ENCODE results near the gene RASL11A.
"Not testable (repeated sequence)": the region's sequence is repeated elsewhere in the genome, so short reads cannot be mapped to it uniquely, and the experiment has no call there.

The RASL11A gene

DNA sequence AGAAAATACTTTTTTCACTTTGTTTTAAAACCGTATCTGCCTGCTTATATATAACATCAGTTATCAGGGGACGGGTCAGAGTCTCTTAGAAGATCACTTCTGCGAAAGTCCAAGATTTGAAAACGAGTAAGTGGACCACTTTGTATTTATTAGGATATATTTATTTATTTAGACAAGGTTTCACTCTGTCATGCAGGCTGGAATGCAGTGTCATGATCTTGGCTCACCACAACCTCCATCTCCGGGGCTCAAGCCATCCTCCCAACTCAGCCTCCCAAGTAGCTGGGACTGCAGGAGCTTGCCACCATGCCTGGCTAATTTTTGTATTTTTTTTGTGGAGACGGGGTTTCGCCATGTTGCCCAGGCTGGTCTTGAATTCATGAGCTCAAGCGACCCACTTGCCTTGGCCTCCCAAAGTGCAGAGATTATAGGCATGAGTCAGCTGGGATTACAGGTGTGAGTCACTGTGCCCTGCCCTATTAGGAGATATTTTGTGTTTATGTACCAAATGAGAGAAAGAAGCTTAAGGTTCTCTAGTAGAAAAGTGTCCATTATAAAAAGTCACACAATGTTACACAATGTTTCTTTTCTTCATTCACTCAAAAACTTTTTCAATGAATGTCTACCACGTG, 39.5 kb downstream of the RASL11A start:
- H3K27ac ChIP-seq, result no peak overlapping the region
- TF ChIP-seq, protein P1, sequence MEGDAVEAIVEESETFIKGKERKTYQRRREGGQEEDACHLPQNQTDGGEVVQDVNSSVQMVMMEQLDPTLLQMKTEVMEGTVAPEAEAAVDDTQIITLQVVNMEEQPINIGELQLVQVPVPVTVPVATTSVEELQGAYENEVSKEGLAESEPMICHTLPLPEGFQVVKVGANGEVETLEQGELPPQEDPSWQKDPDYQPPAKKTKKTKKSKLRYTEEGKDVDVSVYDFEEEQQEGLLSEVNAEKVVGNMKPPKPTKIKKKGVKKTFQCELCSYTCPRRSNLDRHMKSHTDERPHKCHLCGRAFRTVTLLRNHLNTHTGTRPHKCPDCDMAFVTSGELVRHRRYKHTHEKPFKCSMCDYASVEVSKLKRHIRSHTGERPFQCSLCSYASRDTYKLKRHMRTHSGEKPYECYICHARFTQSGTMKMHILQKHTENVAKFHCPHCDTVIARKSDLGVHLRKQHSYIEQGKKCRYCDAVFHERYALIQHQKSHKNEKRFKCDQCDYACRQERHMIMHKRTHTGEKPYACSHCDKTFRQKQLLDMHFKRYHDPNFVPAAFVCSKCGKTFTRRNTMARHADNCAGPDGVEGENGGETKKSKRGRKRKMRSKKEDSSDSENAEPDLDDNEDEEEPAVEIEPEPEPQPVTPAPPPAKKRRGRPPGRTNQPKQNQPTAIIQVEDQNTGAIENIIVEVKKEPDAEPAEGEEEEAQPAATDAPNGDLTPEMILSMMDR (conservative IDR thresholded peaks at IDR 0.05), result no peak
- no peak for TF ChIP-seq ZFX (IDR thresholded peaks at IDR 0.05)

DNA sequence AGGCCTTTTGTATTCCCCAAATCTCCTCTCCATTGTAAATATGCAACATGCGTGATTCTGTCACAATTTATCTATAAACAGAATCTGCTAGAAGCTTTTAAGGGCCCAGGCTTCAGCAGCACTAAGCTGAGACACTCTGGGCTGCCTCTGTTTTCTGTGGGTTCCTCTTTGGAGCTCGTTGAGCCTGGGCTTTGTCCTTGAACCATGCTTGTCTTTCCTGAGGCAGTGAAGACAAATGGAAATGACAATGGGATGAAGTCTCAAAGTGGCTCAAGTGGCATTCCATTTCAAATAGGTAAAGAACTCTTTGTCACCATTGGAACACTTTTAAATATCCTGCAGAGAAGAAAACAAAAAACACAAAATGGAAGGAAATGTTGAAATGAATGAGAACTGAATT, 40.3 kb downstream of the RASL11A start:
- H3K27ac ChIP-seq, result no peak overlapping the region

DNA sequence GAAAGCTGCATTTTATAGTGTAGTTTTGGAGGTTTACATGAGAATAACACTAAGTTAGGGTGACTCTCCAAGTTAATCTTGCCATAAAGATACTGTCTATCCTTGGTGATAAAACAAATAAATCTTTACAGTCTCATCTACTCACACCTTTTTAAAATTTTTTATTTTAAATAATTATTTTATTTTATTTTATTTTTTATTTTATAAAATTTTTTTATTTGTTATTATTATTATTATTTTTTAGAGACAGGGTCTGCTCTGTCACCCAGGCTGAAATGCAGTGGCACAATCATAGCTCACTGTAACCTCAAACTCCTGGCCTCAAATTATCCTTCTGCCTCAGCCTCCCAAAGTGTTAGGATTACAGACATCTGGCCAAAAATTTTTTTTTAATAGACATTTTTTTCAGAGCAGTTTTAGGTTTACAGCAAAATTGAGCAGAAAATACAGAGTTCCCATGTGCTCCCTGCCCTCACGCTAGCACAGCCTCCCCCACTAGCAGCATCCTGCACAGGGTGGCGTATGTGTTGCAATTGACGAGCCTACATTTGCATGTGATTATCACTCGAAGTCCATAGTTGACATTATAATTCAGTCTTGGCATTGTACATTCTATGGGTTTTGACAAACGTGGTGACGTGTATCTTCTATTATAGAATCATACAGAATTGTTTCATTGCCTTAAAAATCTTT, 41.0 kb downstream of the RASL11A start:
- TF ChIP-seq, protein P1 (conservative IDR thresholded peaks at IDR 0.05), result no peak
- TF ChIP-seq ZFX (IDR thresholded peaks at IDR 0.05), result no peak
- no peak overlapping the region for H3K27ac ChIP-seq

More for the DNA sequence above, 40.3 kb downstream of the RASL11A start:
- TF ChIP-seq, protein P1 (conservative IDR thresholded peaks at IDR 0.05), result no peak
- no peak for TF ChIP-seq ZFX (IDR thresholded peaks at IDR 0.05)

DNA sequence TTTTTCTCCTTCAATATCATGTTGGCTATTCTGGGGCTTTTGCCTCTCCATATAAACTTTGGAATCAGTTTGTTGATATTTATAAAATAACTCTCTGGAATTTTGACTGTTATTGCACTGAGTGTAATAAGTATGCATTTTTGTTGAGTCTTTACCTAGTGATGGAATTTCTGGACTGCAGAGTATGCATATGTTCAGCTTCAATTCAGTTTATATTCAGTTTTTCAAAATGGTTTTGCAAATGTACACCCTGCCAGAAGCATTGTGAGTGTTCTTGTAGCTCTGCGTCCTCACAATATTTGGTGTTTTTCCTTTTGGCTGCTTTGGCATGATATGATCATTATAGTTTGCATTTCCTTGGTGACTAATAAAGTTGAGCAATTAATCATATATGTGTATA, 43.1 kb downstream of the RASL11A start:
- no peak overlapping the region for H3K27ac ChIP-seq
- TF ChIP-seq ZFX (IDR thresholded peaks at IDR 0.05), result no peak
- TF ChIP-seq, protein P1 (conservative IDR thresholded peaks at IDR 0.05), result no peak

DNA sequence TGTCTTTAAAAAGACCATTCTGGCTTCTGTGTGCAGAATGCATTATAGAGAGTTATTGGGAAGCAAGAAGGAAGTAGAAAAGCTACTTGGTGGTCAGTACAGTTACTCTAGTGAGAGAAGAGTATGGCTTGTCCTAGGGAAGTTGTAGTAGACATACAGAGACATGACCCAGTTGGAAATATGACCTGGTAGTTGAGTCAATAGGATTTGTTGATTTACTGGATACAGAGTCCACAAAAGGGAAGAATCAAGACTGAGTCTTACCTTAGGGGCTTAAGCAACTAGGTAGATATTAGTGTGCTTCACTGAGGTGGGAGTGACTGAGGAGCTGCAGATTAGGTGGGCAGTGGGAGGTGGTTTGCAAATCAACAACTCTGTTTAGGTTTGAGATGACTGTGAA, 48.8 kb downstream of the RASL11A start:
- no peak overlapping the region for H3K27ac ChIP-seq
- TF ChIP-seq ZFX (IDR thresholded peaks at IDR 0.05), result no peak
- TF ChIP-seq, protein P1 (conservative IDR thresholded peaks at IDR 0.05), result no peak

DNA sequence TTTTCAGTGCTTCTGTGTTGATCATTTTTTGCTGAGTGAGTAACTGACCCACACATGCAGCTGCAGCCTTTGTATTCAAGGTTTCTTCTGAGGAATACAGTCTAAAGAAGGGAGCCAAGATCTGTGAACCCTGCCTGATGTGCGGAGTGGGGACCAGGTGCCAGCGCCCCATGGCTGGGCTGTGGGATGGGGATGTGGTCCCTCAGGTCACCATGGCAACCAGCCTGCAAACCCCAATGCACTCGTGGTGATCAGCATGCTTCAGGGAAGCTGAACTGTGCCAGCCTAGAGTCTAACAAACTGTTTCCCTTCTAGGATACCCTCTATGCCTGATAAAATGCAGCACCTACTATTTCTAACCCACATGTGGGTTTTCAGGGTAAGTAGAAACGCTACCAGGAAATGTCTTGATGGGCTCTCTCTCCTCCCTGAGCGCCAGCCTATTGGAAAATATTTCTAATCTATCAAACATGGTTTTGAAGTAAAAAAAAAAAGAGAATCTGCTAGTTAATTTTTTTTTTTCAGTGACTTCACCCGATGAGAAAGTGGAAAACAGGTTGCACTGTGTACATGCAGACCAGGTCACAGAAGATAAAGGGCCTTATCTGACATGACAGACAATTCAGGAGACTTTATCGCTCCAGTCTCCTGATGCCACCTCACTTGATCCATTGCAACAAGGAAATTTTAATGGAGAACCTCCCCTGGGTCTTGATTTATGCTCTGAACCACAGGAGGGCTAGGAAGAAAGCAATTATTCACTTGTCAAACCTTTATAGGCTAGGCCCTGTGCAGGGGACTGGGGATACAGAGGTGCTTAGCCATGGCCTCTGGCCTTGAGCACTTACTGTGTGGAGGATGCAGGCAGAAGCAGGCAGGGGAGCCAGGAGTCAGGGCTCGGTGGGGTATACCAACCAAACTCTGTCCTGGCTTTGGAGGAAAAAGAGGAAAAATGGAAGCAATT, 51.1 kb downstream of the RASL11A start:
- H3K27ac ChIP-seq, result no peak overlapping the region
- TF ChIP-seq, protein P1 (conservative IDR thresholded peaks at IDR 0.05), result no peak
- TF ChIP-seq ZFX (IDR thresholded peaks at IDR 0.05), result no peak

DNA sequence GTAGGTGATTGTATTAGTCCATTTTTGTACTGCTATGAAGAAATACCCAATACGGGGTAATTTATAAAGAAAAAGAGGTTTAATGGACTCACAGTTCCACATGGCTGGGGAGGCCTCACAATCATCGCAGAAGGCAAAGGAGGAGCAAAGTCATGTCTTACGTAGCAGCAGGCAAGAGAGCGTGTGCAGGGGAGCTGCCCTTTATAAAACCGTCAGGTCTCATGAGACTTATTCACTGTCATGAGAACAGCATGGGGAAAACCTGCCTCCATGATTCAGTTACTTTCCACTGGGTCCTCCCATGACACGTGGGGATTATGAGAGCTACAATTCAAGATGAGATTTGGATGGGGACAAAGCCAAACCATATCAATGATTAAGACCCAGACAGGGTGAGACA, 51.8 kb downstream of the RASL11A start:
- not testable (repeated sequence) for H3K27ac ChIP-seq
